Activated CD8-positive, alpha-beta memory T cell treated with anti-CD3 and anti-CD28 coated beads, Interleukin-2, amount 50 U/mL, for 1 hour (primary cell): ENCODE data around the gene GAMT.

Experiments used
- DNase-seq: peaks from one replicate; pipeline ENCODE4 v3.0.0-alpha.2; 2020; ENCODE audit errors: extremely low read depth

Gene GAMT

DNA sequence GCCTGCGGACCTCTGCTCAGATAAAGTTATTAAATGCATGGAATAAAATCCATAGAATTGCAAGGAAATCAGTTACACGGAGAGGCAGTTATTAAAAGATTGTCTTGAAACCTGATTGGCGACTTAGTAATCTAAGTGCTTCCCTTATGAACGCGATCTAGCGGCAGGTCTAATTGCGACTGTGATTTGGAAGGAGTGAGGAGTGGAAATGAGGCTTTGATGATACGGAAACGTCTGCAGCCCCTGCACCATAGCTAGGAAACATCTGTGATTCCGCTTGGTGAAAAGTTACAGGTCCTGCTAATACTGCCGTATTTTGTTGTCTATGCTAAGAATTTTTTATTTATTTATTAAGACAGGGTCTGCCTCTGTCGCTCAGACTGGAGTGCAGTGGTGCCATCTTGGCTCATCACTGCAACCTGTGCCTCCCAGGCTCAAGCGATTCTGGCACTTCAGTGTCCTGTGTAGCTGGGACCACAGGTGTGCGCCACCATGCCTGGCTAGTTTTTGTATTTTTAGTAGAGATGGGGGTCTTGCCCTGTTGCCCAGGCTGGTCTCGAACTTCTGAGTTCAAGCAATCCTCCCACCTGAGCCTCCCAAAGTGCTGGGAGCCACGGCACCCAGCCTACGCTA is 16.7 kb downstream of the GAMT start:
- no peak for DNase-seq

DNA sequence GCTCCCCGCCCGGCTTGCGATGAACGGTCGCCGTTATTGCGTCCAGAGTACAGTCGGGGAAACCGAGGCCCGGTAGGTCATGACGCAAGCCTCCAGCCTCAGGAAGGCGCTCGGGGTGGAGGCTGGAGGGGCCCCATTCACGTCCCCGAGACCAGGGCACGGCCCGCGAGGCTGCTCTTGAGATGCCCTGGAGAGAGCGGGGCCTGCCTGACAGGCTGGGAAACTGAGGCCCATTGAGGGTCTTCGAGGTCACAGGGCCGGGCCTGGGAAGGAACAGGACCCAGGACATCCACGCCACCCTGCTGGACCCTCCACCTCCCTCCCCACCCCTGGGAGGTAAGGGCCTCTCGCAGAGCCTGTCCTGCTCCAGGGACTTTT is 17.3 kb downstream of the GAMT start:
- no peak for DNase-seq

DNA sequence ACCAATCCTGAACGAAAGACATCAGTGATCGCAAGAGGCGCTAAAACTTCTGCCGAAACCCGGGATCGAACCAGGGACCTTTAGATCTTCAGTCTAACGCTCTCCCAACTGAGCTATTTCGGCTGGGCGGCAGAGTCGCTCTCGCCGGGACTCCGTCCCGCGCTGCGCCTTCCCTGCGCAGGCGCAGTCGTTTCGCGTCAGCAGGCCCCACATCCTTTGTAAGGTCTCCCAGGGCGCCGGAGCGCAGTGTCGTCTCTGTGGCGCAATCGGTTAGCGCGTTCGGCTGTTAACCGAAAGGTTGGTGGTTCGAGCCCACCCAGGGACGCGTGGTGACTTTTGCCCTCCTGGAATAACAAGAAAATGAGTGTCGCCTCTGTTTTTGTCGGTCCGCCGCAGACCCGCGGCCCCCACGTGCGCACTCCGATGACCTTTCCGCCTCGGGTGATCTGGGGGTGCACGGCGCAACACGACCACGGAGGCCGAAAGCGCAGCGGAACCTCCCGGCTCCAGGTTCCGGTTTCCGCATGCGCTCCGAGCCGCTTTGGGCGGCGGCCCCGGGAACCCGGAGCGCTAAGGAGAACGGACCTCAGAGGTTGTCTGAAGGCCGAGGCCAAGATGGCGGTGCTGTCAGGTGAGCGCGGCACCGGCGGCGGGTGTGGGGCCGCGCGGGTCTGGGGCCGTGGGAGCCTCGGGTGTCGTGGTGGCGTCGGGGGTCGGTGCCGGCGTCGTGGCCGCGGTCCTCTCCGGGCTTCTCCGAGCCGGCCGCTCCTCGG is 17.8 kb downstream of the GAMT start, which contains the start of gene NDUFS7:
NDUFS7 (plus strand) TSS at position 596 of the 773 bp plus-strand sequence; CDS start at position 616, 20 bp downstream.
- DNase-seq: peak; percentile 82

DNA sequence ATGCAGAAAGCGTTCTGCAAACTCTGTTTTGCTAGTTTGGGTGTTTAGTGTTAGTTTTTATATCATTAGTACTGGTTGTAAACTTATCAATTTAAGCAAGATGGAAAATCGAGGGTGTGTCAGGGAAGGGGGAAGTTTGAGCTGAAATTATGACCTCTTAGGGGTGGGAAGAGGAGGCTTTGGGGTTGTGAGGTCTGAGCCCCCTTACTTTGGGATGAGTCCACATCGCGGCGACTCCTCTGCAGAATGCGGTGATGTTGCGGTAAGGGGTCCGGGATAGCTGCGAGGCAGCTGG is 18.4 kb downstream of the GAMT start:
- DNase-seq: no peak

DNA sequence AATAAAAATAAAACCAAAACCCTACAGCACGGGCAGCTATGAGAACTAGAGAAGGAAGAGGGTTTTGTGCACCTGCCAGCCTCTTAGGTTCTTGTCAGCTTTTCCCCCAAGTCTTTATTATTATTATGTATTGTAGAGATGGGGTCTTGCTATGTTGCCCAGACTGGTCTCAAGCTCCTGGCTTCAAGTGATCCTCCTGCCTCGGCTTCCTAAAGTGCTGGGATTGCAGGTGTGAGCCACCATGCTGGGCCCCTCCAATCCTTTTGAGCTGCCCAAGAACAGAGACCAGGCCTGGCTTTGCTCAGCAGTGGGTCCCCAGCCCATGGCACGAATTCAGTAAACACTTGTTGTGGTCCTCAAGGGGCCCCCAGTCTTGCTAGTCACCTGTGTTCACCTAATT is 19.1 kb downstream of the GAMT start:
- DNase-seq: no peak

DNA sequence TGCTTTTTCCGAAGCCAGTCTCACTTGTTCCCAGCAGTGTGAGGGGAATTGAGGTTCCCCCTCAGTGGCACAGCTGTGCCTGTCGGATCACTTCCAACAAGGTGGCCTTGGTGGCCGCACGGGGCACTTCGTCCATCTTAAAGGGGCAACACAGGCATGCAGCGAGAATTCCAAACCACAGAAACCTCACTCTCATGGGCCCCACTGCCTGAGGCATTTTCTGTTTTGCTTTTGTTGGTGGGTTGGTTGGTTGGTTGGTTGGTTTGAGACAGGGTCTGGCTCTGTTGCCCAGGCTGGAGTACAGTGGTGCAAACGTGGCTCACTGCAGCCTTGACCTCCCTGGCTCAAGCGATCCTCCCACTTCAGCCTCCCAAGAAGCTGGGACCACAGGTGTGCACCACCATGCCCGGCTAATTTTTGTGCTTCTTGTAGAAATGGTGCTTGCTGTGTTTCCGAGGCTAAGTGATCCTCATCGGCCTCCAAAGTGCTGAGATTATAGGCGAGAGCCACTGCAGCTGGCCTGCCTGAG is 21.3 kb downstream of the GAMT start:
- DNase-seq: no peak

DNA sequence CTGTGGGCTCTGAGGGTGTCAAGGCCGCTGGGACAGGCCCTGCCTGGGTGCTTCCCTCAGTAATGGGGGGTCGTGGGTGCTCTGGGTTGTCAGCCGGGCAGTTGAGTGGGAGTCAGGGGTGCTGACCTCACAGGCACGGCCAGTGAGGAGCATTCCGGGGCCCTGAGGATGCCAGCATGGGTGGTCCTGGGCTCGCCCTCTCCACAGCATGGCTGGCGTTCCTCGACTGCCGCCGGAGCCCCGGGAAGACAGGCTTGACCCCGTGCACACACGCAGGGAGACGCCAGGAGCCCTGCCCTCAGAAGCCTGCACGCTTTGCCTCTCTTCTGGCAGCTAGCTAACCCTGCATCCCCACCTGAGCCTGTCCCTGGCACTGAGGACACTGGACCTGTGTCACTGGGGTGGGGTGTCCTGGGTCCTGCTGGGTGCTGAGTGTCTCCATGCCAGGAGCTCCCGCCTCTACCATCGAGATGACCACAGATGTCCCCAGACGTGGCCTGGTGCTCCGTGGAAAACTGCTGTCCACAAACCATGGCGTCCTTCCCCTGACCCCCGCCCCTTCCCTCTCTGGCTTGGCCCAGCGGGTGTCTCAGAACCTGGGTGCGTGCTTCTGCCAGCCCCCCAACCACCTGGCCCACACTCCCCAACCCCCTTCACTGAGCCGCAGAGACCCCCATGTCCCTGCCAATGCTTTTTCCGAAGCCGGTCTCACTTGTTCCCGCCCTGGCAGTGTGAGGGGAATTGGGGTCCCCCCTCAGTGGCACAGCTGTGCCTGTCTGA is 22.0 kb downstream of the GAMT start:
- DNase-seq: no peak

DNA sequence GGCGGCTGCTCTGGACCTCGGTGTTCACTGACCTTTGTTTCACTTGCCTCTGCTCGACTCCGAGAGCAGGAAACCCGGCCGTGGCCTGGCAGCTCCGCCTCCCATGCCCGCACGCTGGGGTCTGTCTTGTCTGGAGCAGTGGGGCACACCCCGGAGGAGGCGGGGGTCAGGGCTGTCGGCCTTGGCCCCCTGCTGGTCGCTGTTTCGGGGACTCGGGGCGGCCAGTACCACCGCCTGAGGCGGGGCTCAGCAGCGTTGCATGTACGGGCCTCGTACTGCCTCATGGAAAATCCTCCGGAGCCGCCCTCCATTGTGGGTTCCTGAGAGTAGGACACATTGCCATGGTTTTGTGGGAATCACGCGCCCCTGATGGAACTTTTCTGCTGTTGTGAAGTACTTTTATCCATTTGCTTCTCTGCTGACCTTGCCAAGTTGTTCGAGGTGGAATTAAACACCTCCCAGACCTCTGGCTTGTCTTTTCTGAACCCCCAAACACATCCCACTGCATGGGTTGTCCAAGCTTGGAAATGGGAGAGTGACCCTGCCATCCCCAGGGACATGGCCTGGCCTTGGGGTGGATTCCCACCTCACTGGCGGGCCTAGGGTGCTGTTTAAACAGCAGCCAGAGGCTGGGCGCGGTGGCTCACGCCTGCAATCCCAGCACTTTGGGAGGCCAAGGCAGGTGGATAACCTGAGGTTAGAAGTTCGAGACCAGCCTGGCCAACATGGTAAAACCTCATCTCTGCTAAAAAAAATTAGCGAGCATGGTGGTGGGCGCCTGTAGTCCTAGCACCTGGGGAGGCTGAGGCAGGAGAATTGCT is 23.2 kb downstream of the GAMT start:
- DNase-seq: no peak

DNA sequence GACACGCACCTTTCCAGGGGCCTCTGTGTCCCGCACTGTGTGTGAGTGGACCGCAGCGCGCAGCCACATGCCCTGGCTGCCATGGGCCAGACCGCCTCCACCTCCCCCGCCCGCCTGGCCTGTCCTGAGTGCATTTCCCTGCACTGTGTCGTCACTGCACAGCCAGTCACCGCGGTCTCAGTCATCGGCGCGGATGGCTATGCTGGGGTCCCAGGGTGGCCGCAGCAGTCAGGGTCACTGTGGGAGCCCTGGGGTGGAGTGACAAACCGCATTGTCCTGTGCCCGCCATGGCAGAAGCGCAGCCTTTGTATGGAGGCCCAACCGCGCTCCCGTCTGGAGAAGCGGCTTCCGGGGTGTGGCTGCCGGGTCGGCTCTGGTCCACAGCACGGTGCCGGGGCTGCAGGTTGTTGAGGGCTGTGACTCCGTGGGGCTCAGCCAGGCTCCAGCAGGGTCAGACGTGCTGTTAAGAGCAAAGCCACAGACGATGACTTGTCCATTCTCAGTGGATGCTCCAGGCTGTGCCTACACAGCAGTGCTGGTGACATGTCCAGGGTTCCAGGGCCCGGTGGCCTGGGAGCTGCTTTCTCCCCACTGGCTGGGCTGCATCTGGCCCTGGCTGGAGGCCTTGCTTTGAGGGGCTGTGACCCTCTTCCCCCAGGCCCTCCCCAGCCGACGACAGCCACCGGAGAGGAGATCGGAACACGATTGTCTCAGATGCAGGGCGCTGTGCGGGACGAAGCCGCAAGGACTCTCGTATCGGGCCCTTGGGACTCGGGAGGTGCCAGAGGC is 24.0 kb downstream of the GAMT start:
- no peak for DNase-seq

DNA sequence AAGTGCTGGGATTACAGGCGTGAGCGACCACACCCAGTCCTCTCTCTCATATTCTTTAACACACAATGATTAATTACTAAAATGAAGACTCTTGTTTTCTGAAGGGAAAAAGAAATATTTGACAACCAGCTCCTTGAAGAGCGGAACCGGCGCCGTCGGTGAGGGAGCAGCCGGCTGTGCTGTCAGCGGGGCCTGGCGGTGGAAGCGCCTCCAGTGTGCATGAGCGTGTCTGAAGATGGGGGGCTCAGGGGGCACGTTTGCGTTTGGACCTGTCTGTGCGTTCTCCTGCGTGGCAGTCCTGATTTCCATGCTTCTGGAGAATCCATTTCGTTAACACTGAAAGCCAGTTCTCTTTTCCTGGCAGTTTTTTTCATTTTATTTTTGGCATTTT is 24.9 kb downstream of the GAMT start:
- no peak for DNase-seq

DNA sequence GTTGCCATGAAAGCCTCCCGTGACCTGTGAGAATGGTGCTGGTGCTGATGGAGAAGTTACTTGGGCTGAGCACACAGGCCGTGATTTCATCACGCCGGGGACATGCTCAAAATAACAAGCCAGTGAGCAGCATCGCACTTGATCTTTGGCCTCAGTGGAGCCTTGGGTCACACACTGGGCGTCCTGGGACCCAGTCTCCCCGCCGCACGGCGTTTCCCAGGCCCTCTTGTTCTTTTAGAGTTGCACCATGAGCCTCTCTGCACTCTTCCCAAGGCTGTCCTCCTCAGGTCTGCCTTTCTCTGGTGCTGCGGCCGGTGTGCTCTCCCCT is 27.1 kb downstream of the GAMT start:
- DNase-seq: no peak

DNA sequence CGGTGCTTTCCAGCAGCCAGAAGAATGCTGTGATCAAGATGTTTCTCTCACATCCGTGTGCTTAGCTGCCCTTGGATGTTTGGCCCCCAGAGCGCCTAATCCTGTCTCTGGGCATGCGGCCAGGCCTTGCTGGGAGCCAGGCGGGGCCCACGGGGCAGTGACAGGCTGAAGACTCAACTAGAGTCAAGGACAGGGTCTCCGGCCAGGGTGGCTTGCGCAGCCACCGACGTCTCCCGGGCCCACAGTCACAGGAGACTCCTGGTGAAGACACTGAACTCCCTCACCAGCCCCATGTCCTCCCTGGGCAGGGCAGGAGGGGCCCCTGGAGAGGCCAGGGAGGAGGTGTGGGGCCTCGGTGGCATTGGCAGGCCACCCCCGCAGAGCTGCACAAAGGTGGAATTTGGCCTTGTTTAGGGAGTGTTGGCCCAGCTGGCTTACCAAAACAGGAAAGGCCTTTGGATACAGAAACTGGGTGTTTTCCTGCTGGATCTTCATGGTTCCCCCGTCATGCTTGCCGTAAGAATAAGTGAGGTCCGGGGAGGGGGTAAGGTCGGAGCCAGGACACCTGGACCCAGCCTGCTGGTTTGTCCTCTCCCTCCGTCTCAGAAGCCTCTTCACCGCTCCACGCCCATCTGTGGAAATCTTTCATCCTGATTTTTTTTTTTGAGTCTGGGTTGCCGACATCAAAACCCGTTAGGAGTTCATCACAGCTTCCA is 27.6 kb downstream of the GAMT start:
- no peak for DNase-seq

DNA sequence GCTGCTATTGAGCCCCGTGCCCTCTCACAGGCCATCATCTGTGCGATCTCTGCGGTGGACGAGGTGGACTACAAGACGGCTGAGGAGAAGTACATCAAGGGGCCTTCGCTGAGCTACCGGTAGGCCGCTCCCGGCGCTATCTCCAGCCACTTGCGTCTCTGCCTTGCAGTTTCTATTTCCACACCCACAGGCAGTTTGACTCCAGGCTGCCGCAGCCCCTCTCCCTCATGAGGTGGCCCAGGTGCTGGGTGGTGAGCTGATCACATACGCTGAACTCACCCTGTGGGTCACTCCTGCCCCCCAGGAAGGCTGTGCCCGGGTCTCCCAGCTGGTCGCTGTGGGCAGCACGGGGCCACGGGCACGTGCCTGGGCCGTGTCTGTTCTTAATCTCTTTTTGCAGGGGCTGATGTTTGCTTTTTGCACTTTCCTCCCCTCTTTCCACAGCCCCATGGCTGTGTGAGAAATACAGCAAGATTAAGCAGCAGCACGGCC is 28.3 kb downstream of the GAMT start:
- DNase-seq: no peak

DNA sequence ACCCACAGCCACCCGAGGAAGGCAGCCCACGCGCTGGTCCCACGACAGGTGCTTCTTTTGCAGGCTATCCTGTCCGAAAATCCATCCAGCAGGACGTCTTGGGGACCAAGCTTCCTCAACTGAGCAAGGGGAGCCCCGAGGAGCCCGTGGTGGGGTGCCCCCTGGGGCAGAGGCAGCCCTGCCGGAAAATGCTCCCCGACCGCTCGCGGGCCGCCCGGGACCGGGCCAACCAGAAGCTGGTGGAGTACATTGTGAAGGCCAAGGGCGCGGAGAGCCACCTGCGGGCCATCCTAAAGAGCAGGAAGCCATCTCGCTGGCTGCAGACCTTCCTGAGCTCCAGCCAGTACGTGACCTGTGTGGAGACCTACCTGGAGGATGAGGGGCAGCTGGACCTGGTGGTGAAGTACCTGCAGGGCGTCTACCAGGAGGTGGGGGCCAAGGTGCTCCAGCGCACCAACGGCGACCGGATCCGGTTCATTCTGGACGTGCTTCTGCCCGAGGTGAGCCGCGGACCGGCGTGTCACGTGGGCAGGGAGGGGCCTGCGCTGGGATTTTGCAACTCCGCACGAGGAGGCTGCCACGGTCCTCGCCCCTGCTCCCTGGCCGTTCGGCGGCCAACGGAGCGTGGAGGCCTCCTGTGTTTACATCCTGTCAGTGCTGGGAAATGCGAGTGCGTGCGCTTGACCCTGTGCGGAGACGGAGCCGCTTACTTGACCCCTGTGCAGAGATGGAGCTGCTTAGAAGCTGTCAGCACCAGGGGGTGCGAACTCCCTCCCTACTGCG is 30.6 kb downstream of the GAMT start:
- no peak for DNase-seq

DNA sequence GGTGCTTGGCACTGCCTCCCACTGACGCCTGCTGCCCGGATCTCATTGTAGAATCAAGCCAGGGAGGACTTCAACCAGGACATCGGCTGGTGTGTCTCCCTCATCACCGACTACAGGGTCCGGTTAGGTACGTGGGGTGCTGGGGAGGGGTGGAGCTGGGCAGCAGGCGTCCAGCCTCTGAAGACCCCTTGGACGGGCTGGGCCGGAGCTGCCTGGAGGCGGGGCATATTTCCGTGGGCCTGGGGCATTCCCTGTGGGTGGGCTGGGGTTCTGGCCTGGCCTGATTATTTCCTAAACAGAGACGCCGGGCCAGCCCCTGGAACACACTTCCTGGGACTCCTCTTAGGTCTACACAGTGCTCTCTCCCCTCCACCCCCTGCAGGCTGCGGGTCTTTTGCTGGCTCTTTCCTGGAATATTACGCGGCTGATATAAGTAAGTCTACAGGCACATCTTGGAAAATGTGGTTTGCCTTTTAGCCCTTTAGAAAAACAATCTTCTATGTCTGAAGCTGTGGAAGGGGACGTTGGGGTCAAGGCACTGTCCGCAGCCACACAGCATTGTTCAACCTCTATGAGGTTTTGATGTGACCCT is 32.0 kb downstream of the GAMT start:
- no peak for DNase-seq

DNA sequence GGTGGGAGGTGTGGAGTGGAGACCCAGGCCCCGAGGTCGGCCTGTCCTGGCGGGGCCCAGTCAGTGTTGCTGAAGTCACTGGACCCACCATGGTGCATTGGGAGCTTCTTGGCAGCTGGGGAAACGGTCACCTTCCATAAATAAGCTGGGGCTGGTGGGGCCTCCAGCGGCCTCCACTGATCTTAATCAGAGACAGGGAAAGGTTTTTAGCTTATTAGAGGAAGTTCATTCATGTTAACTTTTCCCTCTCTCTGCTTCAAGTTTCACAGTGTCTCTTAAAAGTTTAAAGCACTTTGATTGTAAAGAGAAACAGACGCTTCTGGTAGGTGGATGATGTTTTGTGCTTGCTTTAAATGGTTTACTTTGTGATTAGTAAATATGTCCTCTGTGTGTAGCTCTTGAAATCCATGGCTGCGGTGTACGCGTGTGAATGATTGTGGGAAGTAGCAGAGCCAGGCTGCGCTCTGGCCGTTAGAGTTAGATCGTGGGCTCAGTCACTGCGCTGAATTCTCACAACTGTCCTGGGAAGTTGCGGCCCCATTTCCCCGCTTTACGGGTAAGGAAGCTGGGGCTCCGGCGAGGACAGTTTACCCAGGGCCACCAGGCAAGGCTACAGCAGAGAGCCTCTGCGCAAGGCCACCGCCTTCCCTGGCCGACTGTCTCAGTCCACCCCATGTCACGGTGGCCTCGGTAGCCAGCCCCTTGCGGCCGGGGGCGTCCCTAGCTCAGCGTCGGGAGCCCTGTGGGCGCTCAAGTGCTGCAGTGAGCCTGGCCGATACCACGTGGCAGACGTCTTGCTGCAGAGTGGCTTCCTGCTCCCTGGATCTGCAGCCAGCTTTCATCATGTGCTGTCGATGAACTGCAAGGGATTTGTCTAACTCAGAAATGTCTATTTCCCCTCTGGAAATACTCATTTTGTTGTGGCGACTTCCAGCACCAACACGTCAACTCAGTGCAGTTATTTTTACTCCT is 34.2 kb downstream of the GAMT start:
- no peak for DNase-seq

DNA sequence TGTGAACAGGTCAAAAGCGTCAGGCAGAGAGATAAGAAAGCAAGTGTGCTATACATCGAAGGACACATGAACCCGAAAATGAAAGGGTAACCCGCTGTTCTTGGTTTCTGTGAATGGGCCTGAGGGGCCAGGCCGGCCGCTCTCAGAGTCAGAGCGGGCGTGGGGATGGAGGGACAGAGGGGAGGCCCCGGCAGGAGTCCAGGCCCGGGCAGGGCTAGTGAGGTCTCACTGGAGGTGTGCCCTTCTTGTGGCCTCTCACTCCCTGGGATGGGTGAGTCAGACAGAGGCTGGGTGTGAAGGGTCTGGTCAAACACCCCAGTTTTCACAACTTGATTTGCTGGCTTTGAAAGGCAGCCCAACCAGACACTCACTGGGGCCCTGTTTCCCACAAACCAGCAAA is 35.0 kb downstream of the GAMT start:
- DNase-seq: no peak
